GM21717 (cell line): ENCODE data around the gene KCNK17.

Experiments
- ATAC-seq: cut with Tn5 transposase; IDR thresholded peaks from one replicate; pipeline ENCODE4 v1.9.1; 2021; ENCODE audit warnings: mild to moderate bottlenecking, moderate library complexity; ENCODE audit not compliant: unreplicated experiment

Gene KCNK17

DNA sequence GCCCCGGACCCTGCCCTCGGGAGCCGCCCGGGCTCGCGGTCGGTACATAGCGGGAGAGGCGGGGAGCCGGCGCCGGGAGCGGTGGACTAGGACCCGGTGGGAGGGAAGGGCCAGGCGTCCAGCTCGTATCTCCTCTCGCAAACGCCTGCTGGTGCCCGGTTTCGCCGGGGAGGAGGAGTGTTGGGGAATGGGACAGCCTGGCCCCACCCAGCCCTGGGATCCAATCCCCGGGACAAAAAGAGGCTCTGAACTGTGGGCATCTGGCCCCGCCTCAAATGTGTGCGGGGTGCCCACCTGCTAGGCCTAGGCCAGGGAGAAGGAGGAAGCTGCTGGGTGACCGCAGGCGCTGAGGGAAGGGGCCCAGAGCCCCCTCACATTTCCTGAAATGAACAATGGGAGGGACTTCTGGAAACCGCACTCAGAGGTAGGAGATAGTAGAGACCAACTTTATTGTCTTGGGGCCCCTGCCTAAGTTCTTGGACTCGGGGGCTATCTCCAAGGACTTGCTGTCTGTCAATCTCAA, at the start of gene KCNK17:
Gene KCNK17 (minus strand): TSS at position 147 of the 523 bp plus-strand sequence. CDS start 99 bp downstream, at position 48.
- ATAC-seq: no peak

DNA sequence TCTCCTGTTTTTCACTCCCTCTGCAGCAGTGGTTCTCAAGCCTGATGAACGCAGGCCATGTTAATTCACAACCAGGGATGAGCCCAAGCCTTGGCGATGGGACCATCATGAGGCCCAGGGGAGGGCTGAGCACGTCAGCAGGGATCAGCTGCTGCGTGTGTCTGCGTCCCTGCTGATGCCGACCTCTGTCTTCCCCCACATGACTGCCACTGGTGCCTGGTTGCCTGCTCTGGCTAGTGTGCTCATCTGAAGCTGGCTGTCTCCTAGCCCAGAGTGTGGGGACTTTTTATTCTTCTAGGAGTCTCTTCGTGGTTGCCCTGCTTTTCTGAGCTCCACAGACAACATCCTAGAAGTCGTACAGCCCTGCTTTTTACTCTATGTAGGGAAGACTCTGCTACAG, 49.1 kb upstream of the KCNK17 start:
- no peak for ATAC-seq

GRCh38 chr6:39362487-39362865, 48.3 kb upstream of the KCNK17 start:
- ATAC-seq: no peak

DNA sequence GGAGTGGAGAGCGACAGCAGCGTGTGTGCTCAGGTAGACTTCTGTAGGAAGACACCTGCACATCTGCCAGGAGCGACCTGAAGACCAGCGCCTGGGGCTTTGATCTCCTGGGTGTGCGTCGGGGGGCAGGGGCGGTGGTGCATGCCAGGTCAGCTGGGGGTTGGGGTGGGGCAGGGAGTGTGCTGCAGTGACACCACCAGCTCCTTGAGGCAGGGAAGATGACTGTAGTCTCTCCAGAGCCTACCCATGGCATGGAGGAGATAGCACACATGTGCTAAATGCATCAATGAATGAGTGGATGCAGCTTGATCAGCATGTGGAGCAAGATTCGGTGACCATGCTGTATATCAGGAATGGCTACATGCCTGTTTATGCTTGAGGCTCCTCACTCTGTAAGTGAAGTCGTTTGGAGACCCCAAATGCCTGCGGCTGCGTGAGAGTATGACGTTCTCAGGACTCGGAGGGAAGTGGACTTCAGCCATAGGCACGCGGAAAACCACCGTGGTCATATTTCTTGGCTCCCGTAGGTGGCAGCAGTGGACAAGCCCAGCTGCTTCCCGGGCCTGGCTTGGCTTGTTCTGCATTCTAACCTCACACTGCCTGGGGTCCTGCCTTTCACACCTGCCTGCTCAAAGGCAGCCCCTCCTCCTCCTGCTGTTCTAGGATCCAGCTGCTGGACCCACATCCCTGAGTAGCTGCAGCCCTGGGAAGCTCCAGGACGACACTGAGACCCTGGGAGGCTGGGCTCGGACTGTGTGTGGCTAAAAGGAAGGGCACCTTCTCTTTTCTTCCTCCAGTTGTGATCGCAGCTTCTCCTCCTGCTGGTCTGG, 47.7 kb upstream of the KCNK17 start:
- ATAC-seq: peak; percentile 55

- ATAC-seq: no peak
Measured at GRCh38 chr6:39360378-39360777, 46.2 kb upstream of the KCNK17 start.

DNA sequence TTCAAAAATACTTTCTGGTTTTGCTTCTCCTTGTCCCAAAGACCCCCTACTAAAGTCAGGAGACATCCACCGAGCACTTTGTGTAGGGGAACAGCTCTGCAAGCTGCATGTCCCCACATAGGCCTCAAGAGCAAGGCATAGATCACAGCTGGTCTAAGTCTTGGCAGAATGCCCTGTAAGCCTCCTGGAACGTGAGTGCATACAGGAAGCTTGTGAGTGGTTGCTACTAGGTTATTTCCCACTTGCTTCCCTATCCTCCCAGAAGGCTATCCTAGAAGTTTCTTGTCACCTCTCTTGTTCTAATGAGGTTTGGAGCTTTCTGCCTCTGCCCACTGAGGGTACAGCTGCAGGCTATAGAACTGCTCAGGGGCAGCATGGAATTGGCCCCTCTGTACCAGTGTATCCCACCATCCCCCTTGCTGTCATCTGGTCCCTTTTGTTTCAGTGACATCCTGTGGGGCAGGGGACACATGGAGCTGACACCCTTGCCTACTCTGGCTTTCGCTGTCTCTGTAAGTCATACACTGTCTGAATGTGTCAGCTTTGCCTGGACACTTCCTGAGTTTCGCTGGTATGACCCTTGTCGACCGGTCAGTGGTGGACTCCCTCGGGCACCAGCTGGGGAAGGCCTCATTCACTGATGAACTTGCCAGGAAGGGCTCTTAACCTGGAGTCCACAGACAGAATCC, 43.9 kb upstream of the KCNK17 start:
- ATAC-seq: no peak

- no peak for ATAC-seq
Measured at GRCh38 chr6:39353698-39354315, 39.6 kb upstream of the KCNK17 start.

DNA sequence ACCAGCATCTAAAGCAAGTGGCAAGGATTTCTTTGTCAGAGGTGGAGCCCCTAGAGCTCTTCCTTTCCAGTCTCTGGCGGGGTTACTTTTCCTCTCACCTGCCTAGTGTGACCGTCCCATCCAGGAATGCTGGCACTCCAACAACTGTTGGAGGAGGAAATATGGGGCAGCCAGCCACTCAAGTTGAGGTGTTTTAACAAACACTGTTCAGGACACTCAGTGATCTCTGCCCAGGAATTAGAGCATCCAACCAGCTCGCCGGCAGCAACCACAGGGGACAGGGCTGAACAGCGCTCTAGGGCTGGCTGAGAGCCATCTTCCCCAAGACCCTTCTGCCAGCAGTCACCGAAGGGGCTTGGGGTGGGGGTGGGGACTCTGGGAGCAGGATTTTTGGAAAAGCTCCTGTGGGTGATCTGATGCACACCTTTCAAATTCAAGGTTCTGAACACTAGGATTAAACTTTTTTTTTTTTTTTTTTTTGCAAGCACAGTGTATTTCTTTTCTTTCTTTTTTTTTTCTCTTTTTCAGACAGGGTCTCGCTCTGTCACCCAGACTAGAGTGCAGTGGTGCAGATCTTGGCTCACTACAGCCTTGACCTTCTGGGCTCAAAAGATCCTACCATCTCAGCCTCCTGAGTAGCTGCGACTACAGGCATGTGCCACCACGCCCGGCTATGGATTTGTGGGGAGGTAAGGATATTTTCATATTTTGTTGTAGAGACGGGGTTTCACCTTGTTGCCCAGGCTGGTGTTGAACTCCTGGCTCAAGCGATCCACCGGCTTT, 36.7 kb upstream of the KCNK17 start:
- ATAC-seq: no peak

- ATAC-seq: no peak
Measured at GRCh38 chr6:39348740-39349139, 34.5 kb upstream of the KCNK17 start.

DNA sequence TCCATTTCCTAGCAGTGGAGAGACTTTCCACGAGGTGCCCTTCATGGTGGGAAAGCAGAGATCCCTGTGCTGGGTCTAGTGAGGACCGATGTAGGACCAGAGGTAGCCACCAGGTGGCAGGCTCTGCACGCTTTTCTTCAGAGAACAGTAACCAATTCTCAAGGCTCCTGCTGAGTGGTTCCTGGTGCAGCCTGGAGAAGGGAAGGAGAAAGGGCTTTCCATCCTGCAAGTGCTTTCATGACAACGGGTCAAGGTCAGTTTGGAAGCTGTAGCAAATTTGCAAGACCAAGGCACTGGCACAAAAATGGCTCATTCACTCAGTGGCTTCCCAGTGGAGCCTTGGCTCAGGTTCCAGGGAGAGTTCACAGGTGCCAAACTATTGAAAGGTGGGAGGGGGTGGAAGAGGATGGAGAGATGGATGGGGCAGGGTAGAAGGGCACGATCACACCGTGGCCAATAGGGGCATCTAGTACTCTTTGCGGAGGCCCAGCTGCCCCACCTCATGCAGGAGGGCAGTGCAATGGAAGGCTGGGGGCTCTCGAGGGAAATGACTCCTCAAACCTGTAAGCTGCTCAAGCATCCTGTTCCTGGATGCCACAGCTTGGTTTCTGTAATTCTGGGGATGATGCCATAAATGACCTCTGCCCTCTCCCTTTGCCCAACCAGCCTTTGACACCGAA, 33.8 kb upstream of the KCNK17 start:
- no peak for ATAC-seq

GRCh38 chr6:39347206-39347605, 33.0 kb upstream of the KCNK17 start:
- no peak for ATAC-seq

DNA sequence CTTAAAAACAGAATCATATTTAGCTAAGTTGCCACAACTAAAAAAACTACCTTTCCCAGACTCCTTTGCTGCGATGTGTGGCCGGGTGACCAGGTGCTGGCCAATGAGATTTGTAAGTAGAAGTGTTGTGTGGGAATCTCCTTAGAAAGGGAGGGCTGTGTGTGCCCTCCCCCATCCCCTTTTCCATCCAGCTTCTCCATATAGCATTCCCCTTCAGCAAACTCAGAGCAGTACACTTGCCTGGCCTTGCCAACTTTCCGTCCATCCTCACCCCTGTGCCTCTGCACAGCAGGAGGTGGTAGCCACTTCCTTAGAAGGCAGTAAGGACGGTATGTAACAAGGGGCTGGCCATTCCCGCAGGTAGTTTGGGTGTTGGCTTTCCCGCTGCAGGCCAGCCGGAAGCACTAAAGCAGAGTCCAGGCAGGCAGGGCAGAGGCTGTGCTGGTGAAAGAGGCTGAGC, 30.6 kb upstream of the KCNK17 start:
- ATAC-seq: no peak

DNA sequence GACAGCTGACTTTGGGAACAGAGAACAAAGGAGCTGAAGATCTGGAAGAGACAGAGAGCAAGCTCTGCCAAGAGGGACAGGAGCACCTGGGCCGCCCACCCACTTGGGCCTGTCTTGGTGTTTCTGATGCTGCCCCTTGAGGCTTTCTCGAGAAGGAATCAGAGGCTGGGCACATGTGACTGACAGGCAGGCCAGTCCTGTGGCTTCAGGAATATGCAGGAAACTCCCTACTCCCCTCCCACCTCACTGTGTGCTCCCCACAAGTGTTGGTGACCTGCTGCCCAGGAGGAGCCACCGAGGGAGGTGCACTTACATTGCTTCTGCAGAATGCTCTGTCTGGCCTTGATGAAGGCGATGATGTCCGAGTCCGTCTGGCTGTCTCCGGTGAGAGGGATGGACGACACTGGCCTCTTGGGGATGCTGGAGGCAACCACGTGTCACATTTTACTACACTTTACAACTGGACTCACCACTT, 29.2 kb upstream of the KCNK17 start:
- no peak for ATAC-seq

DNA sequence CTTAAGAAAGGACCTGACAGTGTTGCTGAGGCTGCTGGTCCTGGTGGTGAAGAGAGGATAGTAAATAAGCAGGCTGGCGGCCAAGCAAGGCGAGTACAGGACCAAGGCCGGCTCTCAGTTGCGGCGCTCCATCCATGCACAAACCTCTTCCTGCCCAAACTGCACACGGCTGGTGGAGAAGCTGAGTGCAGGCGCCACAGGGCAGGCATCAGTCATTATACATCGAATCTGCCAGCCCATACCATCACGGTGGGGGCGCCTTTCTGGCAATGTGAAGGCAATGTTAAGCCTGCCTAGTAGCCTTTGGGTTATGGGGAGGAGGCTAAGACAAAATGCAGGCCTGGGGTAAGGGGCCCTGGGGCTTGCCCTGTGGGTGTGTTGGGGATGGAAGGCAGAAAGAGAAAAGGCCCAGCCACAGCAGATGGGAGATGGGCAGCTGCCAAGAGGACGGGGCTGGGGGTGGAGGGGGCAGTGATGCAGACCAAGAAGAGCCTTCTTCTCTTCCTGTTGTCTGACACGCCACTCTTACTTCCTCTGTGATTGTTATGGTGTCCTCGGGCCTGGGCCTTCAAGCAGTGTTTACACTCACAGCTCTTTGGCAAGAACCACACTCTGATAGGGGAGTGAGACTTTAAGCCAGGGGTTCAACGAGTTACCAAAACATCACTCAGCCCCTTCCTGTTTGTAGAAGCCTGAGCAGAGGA, 28.6 kb upstream of the KCNK17 start:
- no peak for ATAC-seq

GRCh38 chr6:39341937-39342336, 27.7 kb upstream of the KCNK17 start:
- no peak for ATAC-seq

GRCh38 chr6:39341352-39341751, 27.1 kb upstream of the KCNK17 start:
- no peak for ATAC-seq

GRCh38 chr6:39339868-39340550, 25.8 kb upstream of the KCNK17 start:
- ATAC-seq: no peak

GRCh38 chr6:39339096-39339867, 25.1 kb upstream of the KCNK17 start:
- no peak for ATAC-seq
